Chondrocyte (in vitro differentiated cells): ENCODE data around the gene GFPT2. TPM values are rescaled to one million over a fixed set of nuclear protein-coding genes. Genes with fewer than 3 reads are reported as not detected.
A peak's percentile ranks its signal among the peaks of the same experiment; 100 is the strongest.

Experiments used
- DNase-seq: peaks from one replicate; pipeline ENCODE4 v3.0.0; 2021; ENCODE audit warnings: mixed read lengths, low spot score
- H3K27ac Mint-ChIP-seq: one replicate; pipeline ENCODE4 v1.8.0; 2021; ENCODE audit warnings: mild to moderate bottlenecking, moderate library complexity, mixed read lengths; ENCODE audit not compliant: unreplicated experiment
- H3K27me3 Mint-ChIP-seq: 2 replicates; pipeline ENCODE4 v1.8.0; 2021; ENCODE audit warnings: low read depth, mixed read lengths
- H3K36me3 Mint-ChIP-seq: 2 replicates; pipeline ENCODE4 v1.8.0; 2021; ENCODE audit warnings: low read depth, mixed read lengths
- H3K4me1 Mint-ChIP-seq: 2 replicates; pipeline ENCODE4 v1.8.0; 2021; ENCODE audit warnings: low read depth, mild to moderate bottlenecking, mixed read lengths
- H3K4me3 Mint-ChIP-seq: one replicate; pipeline ENCODE4 v1.8.0; 2021; ENCODE audit warnings: mild to moderate bottlenecking, moderate library complexity, mixed read lengths; ENCODE audit not compliant: unreplicated experiment
- H3K9me3 Mint-ChIP-seq: 2 replicates; pipeline ENCODE4 v1.8.0; 2021; ENCODE audit warnings: low read depth, mixed read lengths
- CTCF ChIP-seq: fragments of 200-600 bp; sonication (generic); IDR thresholded peaks from 2 replicates; pipeline ENCODE4 v1.5.0; 2021; ENCODE audit warnings: antibody characterized with exemption, mild to moderate bottlenecking, moderate library complexity
- total RNA-seq: library from RNA; stranded (reverse); gene quantifications from 3 replicates; pipeline ENCODE4 v1.2.1, GENCODE V29; 2021

The GFPT2 gene
- total RNA-seq, 1 donor from 2014 or later = 16.8 TPM

DNA sequence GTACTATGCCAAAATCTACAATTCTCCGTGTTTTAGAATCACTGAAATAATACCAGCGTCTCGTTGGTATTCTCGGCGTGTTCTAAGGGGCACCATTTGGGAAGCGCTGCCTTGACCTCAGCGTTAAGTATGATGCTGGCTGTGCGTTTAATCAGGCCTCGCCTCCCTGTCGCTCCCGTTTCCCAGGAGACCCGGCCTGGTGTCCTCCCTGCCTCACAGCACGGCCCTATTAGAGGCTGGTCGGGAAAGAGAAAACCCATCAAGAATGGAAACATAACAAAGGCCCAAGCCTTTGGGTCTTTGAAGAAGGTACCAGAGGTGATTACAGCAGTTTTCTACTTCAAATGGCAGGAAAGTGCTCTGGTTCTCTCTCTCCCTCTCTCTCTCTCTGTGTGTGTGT, 30.0 kb downstream of the GFPT2 start:
- Mint-ChIP-seq H3K9me3 (no peaks in the 10 kb centered on the region), H3K27me3 (no peaks in the 10 kb centered on the region), H3K4me3 (no peak overlapping the region), H3K4me1 (peaks cover 10% of the 10 kb centered on the region), H3K27ac (no peak overlapping the region), H3K36me3 (peaks cover 12% of the 10 kb centered on the region)
- no peak for TF ChIP-seq CTCF
- DNase-seq = no peak

GRCh38 chr5:180318456-180319089, 34.6 kb downstream of the GFPT2 start:
- Mint-ChIP-seq H3K4me1 (no peaks in the 10 kb centered on the region), H3K9me3 (no peaks in the 10 kb centered on the region), H3K4me3 (no peak overlapping the region), H3K27me3 (no peaks in the 10 kb centered on the region), H3K27ac (no peak overlapping the region), H3K36me3 (peaks cover 11% of the 10 kb centered on the region)
- no peak for TF ChIP-seq CTCF
- no peak for DNase-seq

DNA sequence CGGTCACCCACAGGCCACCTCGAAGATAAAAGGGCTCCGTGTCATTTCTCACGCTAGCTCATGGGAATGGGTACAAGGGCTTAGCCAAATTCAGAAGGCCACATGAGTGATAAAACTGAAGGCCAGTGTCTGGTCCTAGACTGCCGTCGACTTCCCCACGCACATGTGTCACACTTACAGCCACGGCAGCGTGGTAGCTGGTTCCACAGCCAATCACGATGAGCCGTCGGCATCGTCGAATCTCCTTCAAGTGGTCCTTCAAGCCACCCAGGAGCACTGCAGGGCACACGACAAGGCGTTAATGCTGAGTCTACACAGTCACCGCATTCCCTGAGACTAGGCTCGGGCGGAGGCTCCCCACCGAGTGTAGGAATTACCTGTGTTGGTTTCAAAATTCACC, 36.5 kb downstream of the GFPT2 start:
- Mint-ChIP-seq H3K27ac (no peak overlapping the region), H3K36me3 (peaks cover 11% of the 10 kb centered on the region), H3K4me1 (no peaks in the 10 kb centered on the region), H3K4me3 (no peak overlapping the region), H3K9me3 (no peaks in the 10 kb centered on the region), H3K27me3 (no peaks in the 10 kb centered on the region)
- no peak for DNase-seq
- no peak for TF ChIP-seq CTCF

- no peak for DNase-seq
- H3K9me3 Mint-ChIP-seq = no peaks in the 10 kb centered on the region
- H3K4me1 Mint-ChIP-seq = no peaks in the 10 kb centered on the region
- TF ChIP-seq CTCF = peak; percentile 88
- no peaks in the 10 kb centered on the region for H3K27me3 Mint-ChIP-seq
- H3K4me3 Mint-ChIP-seq = no peak overlapping the region
- H3K36me3 Mint-ChIP-seq = peaks cover 14% of the 10 kb centered on the region
- H3K27ac Mint-ChIP-seq = no peak overlapping the region
Measured at GRCh38 chr5:180315762-180316212, 37.3 kb downstream of the GFPT2 start.

GRCh38 chr5:180313677-180314505, 39.2 kb downstream of the GFPT2 start:
- H3K27me3 Mint-ChIP-seq = no peaks in the 10 kb centered on the region
- no peaks in the 10 kb centered on the region for H3K4me1 Mint-ChIP-seq
- TF ChIP-seq CTCF = no peak
- H3K27ac Mint-ChIP-seq = no peak overlapping the region
- H3K9me3 Mint-ChIP-seq = no peaks in the 10 kb centered on the region
- peak; percentile 87 for DNase-seq
- peaks cover 10% of the 10 kb centered on the region for H3K36me3 Mint-ChIP-seq
- H3K4me3 Mint-ChIP-seq = no peak overlapping the region
